IMR-90 (cell line): ENCODE measurements around the gene PSG5. TPM values are rescaled to one million over a fixed set of nuclear protein-coding genes. Genes with fewer than 3 reads are reported as not detected.

ENCODE experiments used
- ATAC-seq: fragments of 200-7000 bp; cut with Tn5 transposase; 2 replicates; pipeline ENCODE4 v1.9.1; 2020; ENCODE audit warnings: low read depth, mild to moderate bottlenecking, moderate library complexity
- BruUV-seq: library from RNA; stranded (reverse); fragments of 400-500 nt; replicated peaks from 2 replicates; lab custom pipeline; 2021; lab: Mats Ljungman, UMichigan
- CTCF ChIA-PET: fragments of 300-600 bp; formaldehyde crosslinking; extraction: SDS; loops from one replicate; lab custom pipeline; 2021; ENCODE audit warnings: antibody characterized with exemption; lab: Yijun Ruan, JAX
- POLR2A ChIA-PET: fragments of 300-600 bp; sonication (Branson Sonifier 250); formaldehyde crosslinking; loops from one replicate; lab custom pipeline; 2022; ENCODE audit warnings: antibody characterized with exemption; ENCODE audit not compliant: unreplicated experiment; lab: Charles Lee
- DNase-seq: peaks from one replicate; pipeline ENCODE4 v3.0.0; 2013
- H2AFZ ChIP-seq: replicated peaks from 2 replicates; pipeline ENCODE3; 2013; ENCODE audit warnings: low read length, mild to moderate bottlenecking; ENCODE audit not compliant: poor library complexity
- H2AK5ac ChIP-seq: 2 replicates; pipeline ENCODE4 v1.6.1; 2013; ENCODE audit warnings: low read depth, low read length, inconsistent platforms
- H2AK9ac ChIP-seq: replicated peaks from 2 replicates; pipeline ENCODE3; 2013; ENCODE audit warnings: mild to moderate bottlenecking, low read depth, low read length, moderate library complexity; ENCODE audit not compliant: poor library complexity
- H2BK120ac ChIP-seq: 2 replicates; pipeline ENCODE4 v1.6.1; 2013; ENCODE audit warnings: low read depth, low read length, inconsistent platforms
- H2BK15ac ChIP-seq: 3 replicates; pipeline ENCODE4 v1.6.1; 2013; ENCODE audit warnings: low read depth, low read length, inconsistent platforms
- H2BK20ac ChIP-seq: 2 replicates; pipeline ENCODE4 v1.6.1; 2013; ENCODE audit warnings: low read depth, mild to moderate bottlenecking, inconsistent platforms, low read length, moderate library complexity
- H2BK5ac ChIP-seq: 2 replicates; pipeline ENCODE4 v1.6.1; 2013; ENCODE audit warnings: mild to moderate bottlenecking, low read depth, low read length, inconsistent platforms; ENCODE audit not compliant: poor library complexity, severe bottlenecking
- H3K14ac ChIP-seq: replicated peaks from 2 replicates; pipeline ENCODE4 v1.6.1; 2013; ENCODE audit warnings: low read depth, low read length, inconsistent platforms
- H3K18ac ChIP-seq: 2 replicates; pipeline ENCODE4 v1.6.1; 2013; ENCODE audit warnings: low read depth, low read length, control low read depth
- H3K23ac ChIP-seq: 2 replicates; pipeline ENCODE4 v1.6.1; 2013; ENCODE audit warnings: low read depth, low read length, inconsistent platforms
- H3K27ac ChIP-seq: 2 replicates; pipeline ENCODE4 v1.5.1; 2013; ENCODE audit warnings: mild to moderate bottlenecking, control low read depth, low read length; ENCODE audit not compliant: insufficient read depth
- H3K27me3 ChIP-seq: 2 replicates; pipeline ENCODE4 v1.6.1; 2013; ENCODE audit warnings: low read length; ENCODE audit not compliant: control insufficient read depth, insufficient read depth
- H3K36me3 ChIP-seq: 2 replicates; pipeline ENCODE4 v1.6.1; 2013; ENCODE audit warnings: low read length, mixed read lengths; ENCODE audit not compliant: control insufficient read depth, insufficient read depth
- H3K4ac ChIP-seq: 2 replicates; pipeline ENCODE4 v1.6.1; 2013; ENCODE audit warnings: low read depth, low read length, inconsistent platforms
- H3K4me1 ChIP-seq: 2 replicates; pipeline ENCODE4 v1.6.1; 2013; ENCODE audit warnings: low read length, mixed read lengths; ENCODE audit not compliant: control insufficient read depth, insufficient read depth
- H3K4me2 ChIP-seq: 2 replicates; pipeline ENCODE4 v1.6.1; 2013; ENCODE audit warnings: low read depth, mild to moderate bottlenecking, control low read depth, low read length, moderate library complexity
- H3K4me3 ChIP-seq: 2 replicates; pipeline ENCODE4 v1.5.1; 2013; ENCODE audit warnings: low read depth, mild to moderate bottlenecking, control low read depth, low read length, moderate library complexity; ENCODE audit not compliant: insufficient read depth
- H3K56ac ChIP-seq: 2 replicates; pipeline ENCODE4 v1.6.1; 2013; ENCODE audit warnings: low read length, inconsistent platforms; ENCODE audit not compliant: insufficient read depth; ENCODE audit errors: extremely low read depth
- H3K79me1 ChIP-seq, 2 experiments: 2 replicates each; pipeline ENCODE4 v1.6.1; 2013; ENCODE audit warnings: low read length in 2 of 2, inconsistent platforms in 1 of 2, low read depth in 1 of 2
- H3K9ac ChIP-seq: 2 replicates; pipeline ENCODE4 v1.6.1; 2013; ENCODE audit warnings: low read depth, low read length, control low read depth
- H3K9me1 ChIP-seq: 2 replicates; pipeline ENCODE4 v1.6.1; 2013; ENCODE audit warnings: low read length, inconsistent platforms; ENCODE audit not compliant: insufficient read depth
- H3K9me3 ChIP-seq: 2 replicates; pipeline ENCODE4 v1.6.1; 2013; ENCODE audit warnings: low read length; ENCODE audit not compliant: control insufficient read depth, insufficient read depth
- H4K20me1 ChIP-seq: 2 replicates; pipeline ENCODE4 v1.6.1; 2013; ENCODE audit warnings: low read length, inconsistent platforms; ENCODE audit not compliant: insufficient read depth
- H4K5ac ChIP-seq: 2 replicates; pipeline ENCODE4 v1.6.1; 2013; ENCODE audit warnings: mild to moderate bottlenecking, low read depth, low read length, control low read depth
- H4K8ac ChIP-seq, 2 experiments: 2 replicates each; pipeline ENCODE4 v1.6.1; 2013; ENCODE audit warnings: low read depth in 2 of 2, low read length in 2 of 2, control low read depth in 1 of 2, inconsistent platforms in 1 of 2
- H4K91ac ChIP-seq: 2 replicates; pipeline ENCODE4 v1.6.1; 2013; ENCODE audit warnings: low read depth, low read length, inconsistent platforms; ENCODE audit not compliant: insufficient read depth
- BHLHE40 ChIP-seq: fragments of 150-350 bp; IDR thresholded peaks from 2 replicates; pipeline ENCODE4 v1.6.1; 2016; ENCODE audit warnings: mild to moderate bottlenecking, low read depth, low read length
- CEBPB ChIP-seq: IDR thresholded peaks from 2 replicates; pipeline ENCODE4 v1.6.1; 2012; ENCODE audit warnings: low read depth, low read length, improper control_type of control experiment
- CHD1 ChIP-seq: IDR thresholded peaks from 2 replicates; pipeline ENCODE4 v1.6.1; 2012; ENCODE audit warnings: low read depth, low read length, improper control_type of control experiment
- CTCF ChIP-seq: conservative IDR thresholded peaks from 2 replicates; pipeline ENCODE4 v1.5.1; 2012; ENCODE audit warnings: mild to moderate bottlenecking, low read depth, low read length, improper control_type of control experiment
- ELK1 ChIP-seq: fragments of 150-350 bp; IDR thresholded peaks from 2 replicates; pipeline ENCODE4 v1.6.1; 2016; ENCODE audit warnings: low read depth, mild to moderate bottlenecking, low read length, moderate library complexity, borderline replicate concordance
- FOS ChIP-seq: fragments of 150-350 bp; IDR thresholded peaks from 2 replicates; pipeline ENCODE4 v1.6.1; 2016; ENCODE audit warnings: low read depth, low read length
- MAFK ChIP-seq: IDR thresholded peaks from 2 replicates; pipeline ENCODE4 v1.6.1; 2012; ENCODE audit warnings: low read depth, low read length, improper control_type of control experiment
- MAZ ChIP-seq: IDR thresholded peaks from 2 replicates; pipeline ENCODE4 v1.6.1; 2012; ENCODE audit warnings: low read depth, mild to moderate bottlenecking, low read length, improper control_type of control experiment, moderate library complexity, borderline replicate concordance
- MXI1 ChIP-seq: IDR thresholded peaks from 2 replicates; pipeline ENCODE4 v1.6.1; 2012; ENCODE audit warnings: low read depth, mild to moderate bottlenecking, low read length, moderate library complexity, borderline replicate concordance
- NFE2L2 ChIP-seq: fragments of 150-350 bp; IDR thresholded peaks from 2 replicates; pipeline ENCODE4 v1.6.1; 2016; ENCODE audit warnings: low read depth, mild to moderate bottlenecking, low read length
- POLR2A ChIP-seq: IDR thresholded peaks from 2 replicates; pipeline ENCODE4 v1.6.1; 2012; ENCODE audit warnings: mild to moderate bottlenecking, low read depth, low read length
- RAD21 ChIP-seq: IDR thresholded peaks from 2 replicates; pipeline ENCODE4 v1.6.1; 2012; ENCODE audit warnings: low read length, improper control_type of control experiment
- RCOR1 ChIP-seq: IDR thresholded peaks from 2 replicates; pipeline ENCODE4 v1.6.1; 2012; ENCODE audit warnings: mild to moderate bottlenecking, low read length, improper control_type of control experiment; ENCODE audit not compliant: insufficient replicate concordance
- RFX5 ChIP-seq: IDR thresholded peaks from 2 replicates; pipeline ENCODE4 v1.8.0; 2012; ENCODE audit warnings: low read depth, mild to moderate bottlenecking, low read length, moderate library complexity
- SMC3 ChIP-seq: fragments of 150-350 bp; IDR thresholded peaks from 2 replicates; pipeline ENCODE4 v1.6.1; 2016; ENCODE audit warnings: low read depth, mild to moderate bottlenecking, antibody characterized with exemption, low read length, moderate library complexity
- USF2 ChIP-seq: fragments of 150-350 bp; IDR thresholded peaks from 2 replicates; pipeline ENCODE4 v1.6.1; 2017; ENCODE audit warnings: mild to moderate bottlenecking, antibody characterized with exemption, low read length, low read depth
- WGBS, 2 experiments: methylation state at CpG; one replicate each; pipeline versions ENCODE4 v1.1.5 to v1.1.7; 2013; ENCODE audit warnings: missing lambda C conversion rate in 2 of 2; ENCODE audit not compliant: insufficient read length in 1 of 2; ENCODE audit errors: extremely low coverage in 2 of 2; 5-methylcytosine and 5-hydroxymethylcytosine counted together
- dilution Hi-C: fragments of 300-500 bp; cut with HindIII; formaldehyde crosslinking; loops from one replicate; pipeline ENCODE4 v1.14.3; 2018; ENCODE audit warnings: low sequenced_read_pairs; ENCODE audit not compliant: unreplicated experiment
- in situ Hi-C: fragments of 300-500 bp; cut with MboI; formaldehyde crosslinking; loops from 3 replicates; pipeline ENCODE4 v1.14.3; 2019; ENCODE audit warnings: low sequenced_read_pairs, inconsistent platforms, mixed read lengths
- intact Hi-C: fragments of 100-400 bp; cut with micrococcal nuclease; formaldehyde crosslinking; loops from 2 replicates; pipeline ENCODE4 v1.10.0; 2022
- polyA plus RNA-seq, 3 experiments: library from polyadenylated mRNA; depleted of rRNA; stranded (reverse); fragments of >200 nt; gene quantifications; 2 replicates each; pipeline ENCODE4 v1.2.3, GENCODE V29; 2012; ENCODE audit warnings: low replicate concordance in 1 of 3
- total RNA-seq: library from RNA; depleted of rRNA; stranded (reverse); fragments of >200 nt; gene quantifications from 2 replicates; pipeline ENCODE4 v1.2.3, GENCODE V29; 2012

The PSG5 gene
- total and polyA plus RNA-seq, 2 of the 4 experiments (the other 2 are of a cell fraction), result 50.7 to 75.9 TPM

GRCh38 chr19:43126720-43127119 is 59.6 kb downstream of the PSG5 start:
- CTCF ChIA-PET, result interaction anchor here (0.7 kb wide), 1 partner anchor 349 kb away, joined by 3 read pairs; no protein-coding TSS in a partner anchor
- Histone ChIP-seq H3K4me1 (peaks cover 6% of the 10 kb centered on the region), H3K14ac (peak overlapping the region; percentile 92), H2AFZ (no peak overlapping the region), H3K56ac (peak overlapping the region; percentile 82), H3K9me3 (no peaks in the 10 kb centered on the region), H3K18ac (peak overlapping the region; percentile 99), H3K79me1 (peaks cover 0 to 23% of the 10 kb centered on the region in 2 experiments; a peak in 3 of 4 replicates), H2BK15ac (peak overlapping the region; percentile 88), H4K91ac (peak overlapping the region; percentile 92), H3K36me3 (no peaks in the 10 kb centered on the region), H3K4me2 (peak overlapping the region; percentile 8; the same call in 1 of the 2 replicates), H2AK9ac (no peak overlapping the region), H3K9ac (peak overlapping the region; percentile 77; the same call in 1 of the 2 replicates), H4K8ac (peak overlapping the region; percentile 91), H3K27ac (peak overlapping the region; percentile 55), H3K23ac (peak overlapping the region; percentile 85), H4K20me1 (no peaks in the 10 kb centered on the region), H3K4me3 (no peak overlapping the region), H2BK20ac (peak overlapping the region; percentile 94), H2BK5ac (peak overlapping the region; percentile 98), H3K4ac (peak overlapping the region; percentile 96), H3K27me3 (no peaks in the 10 kb centered on the region), H2BK120ac (peak overlapping the region; percentile 95), H4K5ac (peak overlapping the region; percentile 87; the same call in 1 of the 2 replicates), H3K9me1 (peaks cover 9% of the 10 kb centered on the region), H2AK5ac (peak overlapping the region; percentile 93)
- POLR2A ChIA-PET, result no interaction called here
- no peak for TF ChIP-seq MXI1
- no peak for TF ChIP-seq MAZ
- TF ChIP-seq RFX5, result no peak
- TF ChIP-seq CEBPB, result no peak
- no peak for TF ChIP-seq BHLHE40
- TF ChIP-seq SMC3, result no peak
- TF ChIP-seq ELK1, result no peak
- no peak for TF ChIP-seq MAFK
- TF ChIP-seq USF2, result no peak
- no peak for TF ChIP-seq RAD21
- no peak for TF ChIP-seq POLR2A
- TF ChIP-seq NFE2L2, result no peak
- no peak for TF ChIP-seq CTCF
- TF ChIP-seq CHD1, result no peak
- TF ChIP-seq RCOR1, result no peak
- TF ChIP-seq FOS, result no peak
- in situ Hi-C loops, result loop anchor here (10.0 kb wide), 1 partner anchor 138 kb away; the partner anchor contains the start of gene PSG9
- ATAC-seq (no peak; the same call in 1 of the 2 replicates), DNase-seq (no peak)
- intact Hi-C loops, result no loop called here
- BruUV-seq, result TSS peak; percentile 97
- no CpG with 5 or more reads among the region's 4 CpGs for WGBS, 2 experiments
- dilution Hi-C loops, result no loop called here
